ENCODE measurements around the gene ATG3. TPM values are rescaled to one million over a fixed set of nuclear protein-coding genes. Genes with fewer than 3 reads are reported as not detected.
"Not testable (repeated sequence)": the region's sequence is repeated elsewhere in the genome, so short reads cannot be mapped to it uniquely, and the experiment has no call there.

Gene ATG3
- total RNA-seq, 1 experiment from 2014 or later: 54.6 TPM

DNA sequence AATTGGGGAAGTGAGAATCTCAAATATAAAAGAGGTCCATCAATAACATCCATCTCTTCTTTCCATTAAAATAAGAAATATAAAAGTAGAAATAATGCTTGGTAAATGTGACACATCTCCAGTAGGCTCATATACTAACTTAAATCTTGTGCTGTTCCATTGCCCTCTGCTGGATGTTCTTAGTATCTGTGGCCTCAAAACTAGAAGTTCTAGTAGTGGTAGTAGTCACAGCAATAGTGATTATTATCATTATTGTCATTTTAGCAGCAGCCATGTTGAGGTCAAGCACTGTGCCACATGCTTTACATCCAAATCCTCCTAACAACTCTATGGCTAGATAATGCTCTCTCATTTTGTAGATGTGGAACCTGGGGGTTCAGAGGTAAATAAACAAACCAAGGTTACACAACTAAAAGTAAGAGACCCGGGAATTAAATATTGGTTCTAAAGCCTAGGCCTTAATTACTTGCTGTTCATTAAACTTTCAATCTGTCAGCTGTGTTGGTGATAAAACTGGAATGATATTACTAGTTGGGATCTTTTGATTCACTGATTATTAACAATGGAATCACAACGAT, 42.2 kb downstream of the ATG3 start:
- H3K27me3 Mint-ChIP-seq (ENCODE audit: unreplicated experiment): no peaks in the 10 kb centered on the region
- H3K36me3 Mint-ChIP-seq (ENCODE audit: insufficient read depth, unreplicated experiment): no peaks in the 10 kb centered on the region
- no peak overlapping the region for H3K27ac Mint-ChIP-seq (ENCODE audit: unreplicated experiment)
- intact Hi-C loops (cut with micrococcal nuclease; ENCODE audit: unreplicated experiment): loop anchor here (1.0 to 5.0 kb wide), 4 partner anchors 192 to 407 kb away; no protein-coding TSS in a partner anchor
- H3K4me3 Mint-ChIP-seq (ENCODE audit: low read depth, unreplicated experiment): no peak overlapping the region
- H3K4me1 Mint-ChIP-seq (ENCODE audit: low read depth, unreplicated experiment): no peaks in the 10 kb centered on the region
- TF ChIP-seq CTCF (IDR thresholded peaks at IDR 0.05; ENCODE audit: unreplicated experiment): peak; percentile 55
- no TSS peak for BruUV-seq (replicated peaks)
- DNase-seq: peak; percentile 31
- no peaks in the 10 kb centered on the region for H3K9me3 Mint-ChIP-seq (ENCODE audit: low read depth, unreplicated experiment)
- CTCF ChIA-PET: interaction anchor here (1.7 kb wide), 1 partner anchor 226 kb away, joined by 8 read pairs; the partner anchor contains the start of gene SLC9C1

GRCh38 chr3:112518970-112519369, 42.8 kb downstream of the ATG3 start:
- intact Hi-C loops (cut with micrococcal nuclease; ENCODE audit: unreplicated experiment): loop anchor here (1.0 to 5.0 kb wide), 4 partner anchors 192 to 407 kb away; no protein-coding TSS in a partner anchor

GRCh38 chr3:112514527-112515128, 47.1 kb downstream of the ATG3 start:
- CTCF ChIA-PET: no interaction called here
- H3K4me1 Mint-ChIP-seq (ENCODE audit: low read depth, unreplicated experiment): no peaks in the 10 kb centered on the region

More at GRCh38 chr3:112518970-112519369, 42.8 kb downstream of the ATG3 start:
- BruUV-seq (replicated peaks); H3K27ac Mint-ChIP-seq (ENCODE audit: unreplicated experiment); H3K9me3 Mint-ChIP-seq (ENCODE audit: low read depth, unreplicated experiment); DNase-seq; H3K4me3 Mint-ChIP-seq (ENCODE audit: low read depth, unreplicated experiment); H3K36me3 Mint-ChIP-seq (ENCODE audit: insufficient read depth, unreplicated experiment); H3K27me3 Mint-ChIP-seq (ENCODE audit: unreplicated experiment); H3K4me1 Mint-ChIP-seq (ENCODE audit: low read depth, unreplicated experiment): not testable (repeated sequence)
- CTCF ChIA-PET: interaction anchor here (0.8 kb wide), 1 partner anchor 226 kb away, joined by 3 read pairs; no protein-coding TSS in a partner anchor

DNA sequence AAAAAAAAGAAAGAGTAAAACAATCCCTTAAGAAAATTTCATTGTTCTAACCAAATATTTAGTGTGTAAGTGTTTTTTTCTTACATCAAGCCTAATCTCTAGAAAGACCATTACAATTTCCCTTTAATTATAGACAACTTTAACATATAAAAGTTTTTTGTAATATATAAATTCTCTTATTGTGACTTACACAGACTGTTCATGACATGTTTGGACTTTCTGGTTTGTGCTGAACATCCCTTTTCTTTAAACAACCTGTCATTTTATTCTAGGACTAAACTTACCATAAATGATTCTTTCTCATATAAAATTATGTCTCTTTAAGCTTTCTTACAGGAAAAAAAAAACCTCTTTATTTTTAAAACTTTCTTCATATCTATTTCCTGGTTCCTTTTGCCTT, 49.4 kb downstream of the ATG3 start:
- H3K4me3 Mint-ChIP-seq (ENCODE audit: low read depth, unreplicated experiment): no peak overlapping the region
- no peaks in the 10 kb centered on the region for H3K36me3 Mint-ChIP-seq (ENCODE audit: insufficient read depth, unreplicated experiment)
- TF ChIP-seq CTCF (IDR thresholded peaks at IDR 0.05; ENCODE audit: unreplicated experiment): no peak
- no peak overlapping the region for H3K27ac Mint-ChIP-seq (ENCODE audit: unreplicated experiment)
- H3K9me3 Mint-ChIP-seq (ENCODE audit: low read depth, unreplicated experiment): no peaks in the 10 kb centered on the region
- no peaks in the 10 kb centered on the region for H3K4me1 Mint-ChIP-seq (ENCODE audit: low read depth, unreplicated experiment)
- CTCF ChIA-PET: no interaction called here
- H3K27me3 Mint-ChIP-seq (ENCODE audit: unreplicated experiment): no peaks in the 10 kb centered on the region
- intact Hi-C loops (cut with micrococcal nuclease; ENCODE audit: unreplicated experiment): no loop called here
- no TSS peak for BruUV-seq (replicated peaks)
- DNase-seq: no peak

More at GRCh38 chr3:112514527-112515128, 47.1 kb downstream of the ATG3 start:
- Mint-ChIP-seq H3K27me3 (ENCODE audit: unreplicated experiment) (no peaks in the 10 kb centered on the region), H3K36me3 (ENCODE audit: insufficient read depth, unreplicated experiment) (no peaks in the 10 kb centered on the region), H3K4me3 (ENCODE audit: low read depth, unreplicated experiment) (no peak overlapping the region), H3K27ac (ENCODE audit: unreplicated experiment) (no peak overlapping the region), H3K9me3 (ENCODE audit: low read depth, unreplicated experiment) (no peaks in the 10 kb centered on the region)
- no peak for TF ChIP-seq CTCF (IDR thresholded peaks at IDR 0.05; ENCODE audit: unreplicated experiment)
- BruUV-seq (replicated peaks): no TSS peak
- intact Hi-C loops (cut with micrococcal nuclease; ENCODE audit: unreplicated experiment): loop anchor here (5.0 kb wide), 2 partner anchors 377 to 402 kb away; no protein-coding TSS in a partner anchor
- DNase-seq: no peak

GRCh38 chr3:112508860-112509259, 52.9 kb downstream of the ATG3 start:
- Mint-ChIP-seq H3K27me3 (ENCODE audit: unreplicated experiment) (no peaks in the 10 kb centered on the region), H3K36me3 (ENCODE audit: insufficient read depth, unreplicated experiment) (no peaks in the 10 kb centered on the region), H3K4me3 (ENCODE audit: low read depth, unreplicated experiment) (no peak overlapping the region), H3K4me1 (ENCODE audit: low read depth, unreplicated experiment) (no peaks in the 10 kb centered on the region), H3K9me3 (ENCODE audit: low read depth, unreplicated experiment) (no peaks in the 10 kb centered on the region), H3K27ac (ENCODE audit: unreplicated experiment) (no peak overlapping the region)
- CTCF ChIA-PET: no interaction called here
- no peak for DNase-seq
- no TSS peak for BruUV-seq (replicated peaks)
- no peak for TF ChIP-seq CTCF (IDR thresholded peaks at IDR 0.05; ENCODE audit: unreplicated experiment)
- intact Hi-C loops (cut with micrococcal nuclease; ENCODE audit: unreplicated experiment): no loop called here
